Naive B cell (primary cell): ENCODE data around the gene TMEM234. TPM values are rescaled to one million over a fixed set of nuclear protein-coding genes. Genes with fewer than 3 reads are reported as not detected.

Source experiments
- ATAC-seq, 2 donors: fragments of 150-1000 bp; cut with Tn5 transposase; 2 replicates each; pipeline ENCODE4 v1.10.0; 2021; ENCODE audit warnings: low read depth in 2 of 2, mild to moderate bottlenecking in 2 of 2, moderate library complexity in 2 of 2
- DNase-seq: peaks from one replicate; pipeline ENCODE4 v3.0.0; 2022
- H3K27ac Mint-ChIP-seq, 6 donors: one replicate each; pipeline ENCODE4 v1.8.0; 2020 to 2022; ENCODE audit warnings: mild to moderate bottlenecking in 6 of 6, mixed read lengths in 6 of 6, moderate library complexity in 5 of 6, inconsistent platforms in 2 of 6
- H3K27me3 Mint-ChIP-seq, 3 donors: one replicate each; pipeline ENCODE4 v1.8.0; 2021 to 2022; ENCODE audit warnings: mixed read lengths in 3 of 3, mild to moderate bottlenecking in 1 of 3
- H3K36me3 Mint-ChIP-seq, 2 donors: one replicate each; pipeline ENCODE4 v1.8.0; 2020 to 2022; ENCODE audit warnings: mixed read lengths in 2 of 2, inconsistent platforms in 1 of 2, mild to moderate bottlenecking in 1 of 2
- H3K4me1 Mint-ChIP-seq, 3 donors: one replicate each; pipeline ENCODE4 v1.8.0; 2020 to 2022; ENCODE audit warnings: mixed read lengths in 3 of 3, inconsistent platforms in 1 of 3, mild to moderate bottlenecking in 1 of 3, moderate library complexity in 1 of 3
- H3K4me3 Mint-ChIP-seq, 8 donors: one replicate each; pipeline ENCODE4 v1.8.0; 2020 to 2022; ENCODE audit warnings: mild to moderate bottlenecking in 8 of 8, mixed read lengths in 8 of 8, moderate library complexity in 8 of 8, inconsistent platforms in 2 of 8
- H3K9me3 Mint-ChIP-seq, 7 donors: one replicate each; pipeline ENCODE4 v1.8.0; 2020 to 2022; ENCODE audit warnings: mixed read lengths in 7 of 7, mild to moderate bottlenecking in 5 of 7, inconsistent platforms in 2 of 7, moderate library complexity in 1 of 7
- polyA plus RNA-seq, 6 donors: library from polyadenylated mRNA; unstranded; fragments of 300-500 nt; fragmentation: Illumina TruSeq; gene quantifications; one replicate each; pipeline ENCODE4 v1.2.3, GENCODE V29; 2021; ENCODE audit warnings: low read depth in 6 of 6

TMEM234 gene
- polyA plus RNA-seq, 6 donors from 2014 or later, result 6.8 to 12.0 (median 10.9) TPM; not detected in 1

- Mint-ChIP-seq H3K9me3 (no peaks in the 10 kb centered on the region), H3K27ac (peak overlapping the region in 2 of 6 donors; percentile 23 to 78), H3K36me3 (peaks cover 4 to 26% of the 10 kb centered on the region in 2 donors), H3K4me3 (peak overlapping the region in 1 of 8 donors; percentile 18), H3K27me3 (no peaks in the 10 kb centered on the region), H3K4me1 (peaks cover 12 to 18% (median 15%) of the 10 kb centered on the region in 3 donors)
- ATAC-seq (no peak), DNase-seq (no peak)
Observed at GRCh38 chr1:32228771-32229170, 6.6 kb upstream of the TMEM234 start.

DNA sequence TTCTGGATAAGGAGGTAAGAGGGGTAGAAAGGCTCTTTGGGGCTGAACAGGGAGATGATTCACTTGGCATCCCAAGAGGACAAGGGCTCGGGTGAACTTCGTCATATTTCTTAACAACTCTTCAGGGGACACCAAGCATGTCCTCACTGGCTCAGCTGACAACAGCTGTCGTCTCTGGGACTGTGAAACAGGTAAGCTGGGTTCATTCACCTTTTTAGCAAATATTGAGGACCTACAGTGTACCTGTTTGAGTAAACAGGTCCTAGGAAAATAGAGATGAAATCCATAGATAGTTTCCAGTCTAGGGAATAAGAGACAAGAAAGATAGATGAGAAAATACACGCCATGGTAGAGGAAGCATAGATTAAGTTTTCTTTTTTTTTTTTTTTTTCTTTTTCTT, 2.1 kb upstream of the TMEM234 start:
- H3K4me3 Mint-ChIP-seq, result peak overlapping the region; percentile 60 to 99 (median 98)
- H3K27me3 Mint-ChIP-seq, result no peaks in the 10 kb centered on the region
- H3K4me1 Mint-ChIP-seq, result peaks cover 34 to 55% (median 47%) of the 10 kb centered on the region in 3 donors
- peak overlapping the region in 5 of 6 donors; percentile 66 to 97 (median 75) for H3K27ac Mint-ChIP-seq
- ATAC-seq, result no peak
- peaks cover 4 to 16% of the 10 kb centered on the region in 2 donors for H3K36me3 Mint-ChIP-seq
- H3K9me3 Mint-ChIP-seq, result no peaks in the 10 kb centered on the region
- DNase-seq, result no peak

DNA sequence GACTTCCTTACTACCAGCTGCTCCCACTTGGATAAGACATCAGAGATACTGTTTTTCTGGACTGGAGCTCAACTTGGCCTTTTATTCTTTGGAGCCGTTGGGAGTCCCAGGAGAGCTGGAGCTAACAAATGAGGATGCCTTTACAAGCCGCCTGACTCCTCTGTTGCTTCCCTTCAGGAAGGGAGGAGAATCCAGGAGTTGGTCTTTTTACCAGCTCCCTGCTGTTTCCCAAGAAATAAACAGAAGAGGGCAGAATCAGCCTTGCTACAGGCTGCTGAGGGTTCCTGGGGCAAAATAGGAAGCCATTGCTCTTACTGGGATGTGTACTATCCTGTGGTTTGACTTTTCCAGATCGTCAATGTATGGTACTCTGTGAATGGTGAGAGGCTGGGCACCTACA, 1.5 kb upstream of the TMEM234 start:
- peak overlapping the region; percentile 60 to 99 (median 98) for H3K4me3 Mint-ChIP-seq
- no peaks in the 10 kb centered on the region for H3K27me3 Mint-ChIP-seq
- ATAC-seq, result no peak
- H3K36me3 Mint-ChIP-seq, result peaks cover 4 to 12% of the 10 kb centered on the region in 2 donors
- no peaks in the 10 kb centered on the region for H3K9me3 Mint-ChIP-seq
- H3K4me1 Mint-ChIP-seq, result peaks cover 34 to 55% (median 47%) of the 10 kb centered on the region in 3 donors
- DNase-seq, result no peak
- peak overlapping the region; percentile 54 to 99 (median 85) for H3K27ac Mint-ChIP-seq

DNA sequence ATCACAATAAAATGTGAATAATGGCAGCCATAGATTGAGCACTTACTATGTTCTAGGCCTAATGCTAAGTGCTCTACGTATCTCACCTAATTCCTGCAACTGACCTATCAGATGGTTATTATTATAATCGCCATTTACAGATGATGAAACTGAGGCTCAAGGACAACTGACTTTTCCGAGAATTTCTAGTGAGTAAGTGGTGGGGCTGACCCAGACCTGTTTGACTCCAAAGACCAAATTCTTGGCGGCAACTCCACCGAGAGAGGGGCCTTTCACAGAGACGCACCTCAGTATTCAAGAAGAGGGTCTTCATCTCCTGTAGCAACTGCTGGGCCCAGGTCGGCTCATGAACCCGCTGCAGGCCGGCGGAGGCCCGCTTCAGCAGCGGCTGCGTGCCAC, 573 bp downstream of the TMEM234 start:
- DNase-seq (no peak), ATAC-seq (no peak)
- Mint-ChIP-seq H3K4me1 (peaks cover 29 to 54% (median 39%) of the 10 kb centered on the region in 3 donors), H3K27me3 (no peaks in the 10 kb centered on the region), H3K4me3 (peak overlapping the region; percentile 93 to 99 (median 98)), H3K9me3 (no peaks in the 10 kb centered on the region), H3K27ac (peak overlapping the region in 5 of 6 donors; percentile 52 to 99 (median 99)), H3K36me3 (peaks cover 0 to 4% of the 10 kb centered on the region in 2 donors)

GRCh38 chr1:32220746-32221580, 1.2 kb downstream of the TMEM234 start:
- Mint-ChIP-seq H3K27ac (peak overlapping the region in 5 of 6 donors; percentile 85 to 99 (median 97)), H3K4me3 (peak overlapping the region; percentile 93 to 99 (median 98)), H3K27me3 (no peaks in the 10 kb centered on the region), H3K9me3 (no peaks in the 10 kb centered on the region), H3K4me1 (peaks cover 29 to 54% (median 39%) of the 10 kb centered on the region in 3 donors), H3K36me3 (peaks cover 0 to 4% of the 10 kb centered on the region in 2 donors)
- DNase-seq (no peak), ATAC-seq (peak; percentile 41 to 43)

DNA sequence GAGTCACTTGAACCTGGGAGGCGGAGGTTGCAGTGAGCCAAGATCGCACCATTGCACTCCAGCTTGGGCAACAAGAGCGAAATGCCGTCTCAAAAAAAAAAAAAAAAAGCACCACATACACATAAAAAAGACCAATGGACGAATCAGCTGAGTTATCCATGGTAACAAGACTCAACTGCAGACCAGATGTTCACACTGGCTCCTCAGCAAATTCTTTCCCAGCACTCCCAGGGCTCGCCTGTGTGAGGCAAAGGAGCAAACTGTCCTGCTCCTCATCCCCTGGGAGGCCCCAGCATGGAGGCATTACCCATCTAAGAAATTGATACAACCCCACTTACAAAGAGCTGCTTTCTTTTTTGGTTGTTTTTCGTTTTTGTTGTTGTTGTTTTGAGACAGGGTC, 3.1 kb downstream of the TMEM234 start:
- Mint-ChIP-seq H3K27me3 (no peaks in the 10 kb centered on the region), H3K4me3 (peak overlapping the region in 1 of 8 donors; percentile 99), H3K36me3 (no peaks in the 10 kb centered on the region), H3K27ac (peak overlapping the region in 3 of 6 donors; percentile 30 to 82 (median 49)), H3K9me3 (no peaks in the 10 kb centered on the region), H3K4me1 (peaks cover 27 to 45% (median 45%) of the 10 kb centered on the region in 3 donors)
- DNase-seq, result no peak
- no peak for ATAC-seq

DNA sequence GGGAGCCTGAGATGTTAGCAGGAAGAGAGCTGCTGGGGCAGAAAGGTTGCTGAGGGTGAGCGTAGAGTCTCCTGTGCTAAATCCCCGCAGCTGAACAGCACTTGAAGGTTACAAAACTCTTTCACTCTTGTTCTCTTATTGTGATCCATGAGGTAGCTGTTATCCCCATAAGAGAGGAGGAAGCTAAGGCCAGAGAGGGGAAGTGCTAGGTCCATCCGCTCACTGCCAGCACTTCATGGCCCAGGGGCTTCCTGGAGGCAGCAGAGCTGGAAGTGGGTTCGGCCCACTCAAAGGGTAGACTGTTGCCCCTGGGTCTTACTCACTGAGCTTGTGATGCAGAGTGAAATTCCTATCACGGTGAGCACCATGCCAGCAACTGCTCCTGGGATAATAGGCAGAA, 5.6 kb downstream of the TMEM234 start:
- Mint-ChIP-seq H3K36me3 (no peaks in the 10 kb centered on the region), H3K4me3 (peak overlapping the region in 1 of 8 donors; percentile 21)

GRCh38 chr1:32215629-32216480, 6.3 kb downstream of the TMEM234 start:
- ATAC-seq (peak; percentile 76 to 90), DNase-seq (peak; percentile 38)
- Mint-ChIP-seq H3K36me3 (no peaks in the 10 kb centered on the region), H3K27me3 (no peaks in the 10 kb centered on the region), H3K4me3 (no peak overlapping the region), H3K4me1 (peaks cover 9 to 19% (median 14%) of the 10 kb centered on the region in 3 donors), H3K27ac (peak overlapping the region in 1 of 6 donors; percentile 19), H3K9me3 (no peaks in the 10 kb centered on the region)

More for the DNA sequence above, 5.6 kb downstream of the TMEM234 start:
- Mint-ChIP-seq H3K27me3 (no peaks in the 10 kb centered on the region), H3K27ac (no peak overlapping the region), H3K9me3 (no peaks in the 10 kb centered on the region), H3K4me1 (peaks cover 15 to 26% (median 21%) of the 10 kb centered on the region in 3 donors)
- no peak for DNase-seq
- no peak for ATAC-seq

DNA sequence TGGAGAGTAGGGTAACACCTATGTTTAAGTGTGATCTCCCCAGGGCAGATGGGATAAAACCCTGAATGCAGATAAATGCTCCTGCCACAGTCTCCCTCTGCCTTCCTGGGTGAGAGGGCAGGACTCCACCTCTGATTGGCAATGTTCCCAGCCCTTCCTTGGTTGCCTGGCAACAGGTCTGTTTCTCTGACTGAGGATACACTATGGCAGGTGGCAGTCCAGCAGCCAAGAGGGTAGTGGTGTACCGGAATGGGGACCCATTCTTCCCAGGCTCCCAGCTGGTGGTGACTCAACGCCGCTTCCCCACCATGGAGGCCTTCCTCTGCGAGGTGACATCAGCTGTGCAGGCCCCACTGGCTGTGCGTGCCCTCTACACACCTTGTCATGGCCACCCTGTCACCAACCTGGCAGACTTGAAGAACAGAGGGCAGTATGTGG, 13.2 kb downstream of the TMEM234 start, which contains the start of gene DCDC2B:
Gene DCDC2B, plus strand, starts transcription at position 199 of the 438 bp plus-strand sequence. Its CDS starts 5 bp downstream, at position 204.
- Mint-ChIP-seq H3K4me3 (peak within 1 kb of the TSS; percentile 12 to 72 (median 36)), H3K9me3 (no peaks in the 10 kb centered on the region), H3K4me1 (peaks cover 26 to 59% (median 52%) of the 10 kb centered on the region in 3 donors), H3K27me3 (no peaks in the 10 kb centered on the region), H3K36me3 (no peaks in the 10 kb centered on the region), H3K27ac (peak within 1 kb of the TSS; percentile 42 to 97 (median 72))
- DNase-seq (no peak), ATAC-seq (peak in 1 of 2 donors; percentile 4)

- peak; percentile 52 to 54 for ATAC-seq
- Mint-ChIP-seq H3K9me3 (no peaks in the 10 kb centered on the region), H3K27me3 (no peaks in the 10 kb centered on the region), H3K36me3 (no peaks in the 10 kb centered on the region), H3K4me3 (peak overlapping the region in 7 of 8 donors; percentile 9 to 72 (median 20)), H3K27ac (peak overlapping the region; percentile 42 to 97 (median 72)), H3K4me1 (peaks cover 28 to 61% (median 55%) of the 10 kb centered on the region in 3 donors)
- peak; percentile 39 for DNase-seq
Observed at GRCh38 chr1:32208469-32208868, 13.7 kb downstream of the TMEM234 start.

GRCh38 chr1:32205401-32206370, 16.5 kb downstream of the TMEM234 start, which contains the start of gene IQCC:
Gene IQCC (plus strand): TSS chr1:32205671. CDS start chr1:32205682, 11 bp downstream.
- peaks cover 43 to 77% (median 71%) of the 10 kb centered on the region in 3 donors for H3K4me1 Mint-ChIP-seq
- no peaks in the 10 kb centered on the region for H3K36me3 Mint-ChIP-seq
- no peaks in the 10 kb centered on the region for H3K9me3 Mint-ChIP-seq
- H3K27ac Mint-ChIP-seq, result peak within 1 kb of the TSS; percentile 83 to 97 (median 92)
- peak; percentile 62 to 66 for ATAC-seq
- peak within 1 kb of the TSS; percentile 87 to 93 (median 90) for H3K4me3 Mint-ChIP-seq
- H3K27me3 Mint-ChIP-seq, result no peaks in the 10 kb centered on the region
- DNase-seq, result peak; percentile 84

- H3K9me3 Mint-ChIP-seq, result no peaks in the 10 kb centered on the region
- peak overlapping the region in 4 of 6 donors; percentile 68 to 97 (median 94) for H3K27ac Mint-ChIP-seq
- ATAC-seq, result no peak
- H3K36me3 Mint-ChIP-seq, result no peaks in the 10 kb centered on the region
- H3K4me3 Mint-ChIP-seq, result peak overlapping the region in 7 of 8 donors; percentile 87 to 93 (median 90)
- no peaks in the 10 kb centered on the region for H3K27me3 Mint-ChIP-seq
- no peak for DNase-seq
- peaks cover 48 to 83% (median 79%) of the 10 kb centered on the region in 3 donors for H3K4me1 Mint-ChIP-seq
Observed at GRCh38 chr1:32204943-32205361, 17.2 kb downstream of the TMEM234 start.
